Measurements from ENCODE around the gene GALK1. TPM values are rescaled to one million over a fixed set of nuclear protein-coding genes. Genes with fewer than 3 reads are reported as not detected.
"Not testable (repeated sequence)": the region's sequence is repeated elsewhere in the genome, so short reads cannot be mapped to it uniquely, and the experiment has no call there.

The GALK1 gene
- total RNA-seq = 34.0 TPM
- long read RNA-seq, transcript GALK1-205 (8 exons, 1,866 nt) = major isoform, 31 of 46 reads
- long read RNA-seq, partial matches to known transcripts = 6 of 46 reads
- long read RNA-seq, other reads (novel, unspliced or antisense) = 7 of 46 reads

GRCh38 chr17:75764711-75765421 is at the start of gene GALK1:
Gene GALK1 (minus strand): TSS chr17:75765192. CDS start chr17:75765136, 56 bp downstream.
- Histone ChIP-seq H3K27ac (peak within 1 kb of the TSS; percentile 93), H3K27me3 (ENCODE audit: low read depth) (no peaks in the 10 kb centered on the region), H3K9me3 (no peaks in the 10 kb centered on the region), H3K4me1 (peaks cover 21% of the 10 kb centered on the region), H3K36me3 (peaks cover 7% of the 10 kb centered on the region), H3K4me3 (peak within 1 kb of the TSS; percentile 89)
- DNase-seq (peak; percentile 88), ATAC-seq (peak; percentile 92 to 93)
- intact Hi-C loops (cut with DNase I) = no loop called here
- peak; percentile 64 for TF ChIP-seq CTCF (IDR thresholded peaks at IDR 0.05)

- Histone ChIP-seq H3K27me3 (ENCODE audit: low read depth) (no peaks in the 10 kb centered on the region), H3K4me3 (no peak overlapping the region), H3K4me1 (peaks cover 4% of the 10 kb centered on the region), H3K36me3 (peaks cover 96% of the 10 kb centered on the region), H3K27ac (no peak overlapping the region), H3K9me3 (no peaks in the 10 kb centered on the region)
- intact Hi-C loops (cut with DNase I) = no loop called here
- TF ChIP-seq CTCF (IDR thresholded peaks at IDR 0.05) = no peak
- ATAC-seq = no peak
- DNase-seq = no peak
These were observed 49.0 kb upstream of the GALK1 start for GRCh38 chr17:75814021-75814395.

GRCh38 chr17:75813081-75814020 is 48.4 kb upstream of the GALK1 start:
- H3K27ac ChIP-seq = no peak overlapping the region

GRCh38 chr17:75812096-75813013 is 47.4 kb upstream of the GALK1 start:
- Histone ChIP-seq H3K9me3 (no peaks in the 10 kb centered on the region), H3K4me3 (no peak overlapping the region), H3K36me3 (peaks cover 79% of the 10 kb centered on the region), H3K27ac (no peak overlapping the region), H3K4me1 (peaks cover 4% of the 10 kb centered on the region), H3K27me3 (ENCODE audit: low read depth) (no peaks in the 10 kb centered on the region)
- ATAC-seq (no peak), DNase-seq (no peak)
- intact Hi-C loops (cut with DNase I) = no loop called here
- no peak for TF ChIP-seq CTCF (IDR thresholded peaks at IDR 0.05)

More at GRCh38 chr17:75813081-75814020, 48.4 kb upstream of the GALK1 start:
- Histone ChIP-seq H3K4me3 (no peak overlapping the region), H3K36me3 (peaks cover 89% of the 10 kb centered on the region), H3K4me1 (peaks cover 4% of the 10 kb centered on the region), H3K9me3 (no peaks in the 10 kb centered on the region), H3K27me3 (ENCODE audit: low read depth) (no peaks in the 10 kb centered on the region)
- ATAC-seq = no peak
- TF ChIP-seq CTCF (IDR thresholded peaks at IDR 0.05) = no peak
- no peak for DNase-seq
- intact Hi-C loops (cut with DNase I) = no loop called here

- H3K9me3 ChIP-seq = no peaks in the 10 kb centered on the region
- peaks cover 67% of the 10 kb centered on the region for H3K36me3 ChIP-seq
- no peaks in the 10 kb centered on the region for H3K27me3 ChIP-seq (ENCODE audit: low read depth)
- DNase-seq (peak; percentile 14), ATAC-seq (no peak)
- TF ChIP-seq CTCF (IDR thresholded peaks at IDR 0.05) = no peak
- no peak overlapping the region for H3K27ac ChIP-seq
- no peak overlapping the region for H3K4me3 ChIP-seq
- peaks cover 4% of the 10 kb centered on the region for H3K4me1 ChIP-seq
- intact Hi-C loops (cut with DNase I) = no loop called here
These were observed 46.2 kb upstream of the GALK1 start for GRCh38 chr17:75811174-75811573.

GRCh38 chr17:75810756-75811155 is 45.8 kb upstream of the GALK1 start:
- intact Hi-C loops (cut with DNase I); H3K27me3 ChIP-seq (ENCODE audit: low read depth): not testable (repeated sequence)

More at GRCh38 chr17:75810756-75811155, 45.8 kb upstream of the GALK1 start:
- not testable (repeated sequence) for H3K4me3 ChIP-seq, H3K4me1 ChIP-seq, H3K9me3 ChIP-seq, H3K27ac ChIP-seq, ATAC-seq
- peak; percentile 6 for DNase-seq
- H3K36me3 ChIP-seq = peaks cover 63% of the 10 kb centered on the region
